NCI-H2227 (cell line): Measurements from ENCODE around the gene IL1B.

Experiments used
- DNase-seq: peaks from one replicate; lab custom pipeline; 2025; ENCODE audit not compliant: unreplicated experiment; lab: John Stamatoyannopoulos, UW

The IL1B gene

GRCh38 chr2:112829961-112830681, 6.5 kb downstream of the IL1B start:
- DNase-seq = no peak

GRCh38 chr2:112829101-112829960, 7.2 kb downstream of the IL1B start:
- no peak for DNase-seq

- DNase-seq = no peak
Measured at GRCh38 chr2:112828251-112828691, 8.3 kb downstream of the IL1B start.

DNA sequence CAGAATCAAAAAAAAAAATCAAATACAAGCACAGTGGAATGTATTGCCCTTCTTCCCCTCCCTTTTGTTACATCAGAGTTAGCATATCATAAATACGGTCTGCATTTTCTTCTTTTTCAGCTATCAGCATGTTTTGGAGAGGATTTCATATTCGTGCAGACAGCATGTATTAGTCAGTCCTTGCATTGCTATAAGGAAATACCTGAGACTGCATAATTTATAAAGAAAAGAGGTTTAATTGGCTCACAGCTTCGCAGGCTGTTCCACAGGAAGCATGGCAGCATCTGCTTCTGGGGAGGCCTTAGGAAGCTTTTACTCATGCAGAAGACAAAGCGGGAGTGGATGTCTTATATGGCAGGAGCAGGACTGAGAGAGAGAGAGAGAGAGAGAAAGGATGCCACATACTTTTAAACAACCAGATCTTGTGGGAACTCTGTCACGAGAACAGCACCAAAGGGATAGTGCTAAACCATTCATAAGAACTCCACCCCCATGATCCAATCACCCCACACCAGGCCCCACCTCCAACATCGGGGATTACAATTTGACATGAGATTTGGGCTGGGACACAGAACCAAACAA, 8.9 kb downstream of the IL1B start:
- no peak for DNase-seq

DNA sequence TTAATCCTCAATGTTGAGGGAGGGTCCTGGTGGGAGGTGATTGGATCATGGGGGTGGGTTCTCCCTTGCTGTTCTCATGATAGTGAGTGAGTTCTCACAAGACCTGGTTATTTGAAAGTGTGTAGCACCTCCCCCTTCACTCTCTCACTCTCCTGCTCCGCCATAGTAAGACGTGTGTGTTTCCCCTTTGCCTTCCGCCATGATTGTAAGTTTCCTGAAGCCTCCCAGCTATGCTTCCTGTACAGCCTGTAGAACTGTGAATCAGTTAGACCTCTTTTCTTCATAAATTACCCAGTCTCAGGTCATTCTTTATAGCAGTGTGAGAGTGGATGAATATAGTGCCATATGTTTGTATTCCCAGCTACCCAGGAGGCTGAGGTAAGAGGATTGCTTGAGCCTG, 9.6 kb downstream of the IL1B start:
- no peak for DNase-seq

GRCh38 chr2:112825706-112826105, 10.9 kb downstream of the IL1B start:
- no peak for DNase-seq

GRCh38 chr2:112824694-112825085, 11.9 kb downstream of the IL1B start:
- no peak for DNase-seq

- DNase-seq = no peak
Measured at GRCh38 chr2:112821682-112822081, 14.9 kb downstream of the IL1B start.

DNA sequence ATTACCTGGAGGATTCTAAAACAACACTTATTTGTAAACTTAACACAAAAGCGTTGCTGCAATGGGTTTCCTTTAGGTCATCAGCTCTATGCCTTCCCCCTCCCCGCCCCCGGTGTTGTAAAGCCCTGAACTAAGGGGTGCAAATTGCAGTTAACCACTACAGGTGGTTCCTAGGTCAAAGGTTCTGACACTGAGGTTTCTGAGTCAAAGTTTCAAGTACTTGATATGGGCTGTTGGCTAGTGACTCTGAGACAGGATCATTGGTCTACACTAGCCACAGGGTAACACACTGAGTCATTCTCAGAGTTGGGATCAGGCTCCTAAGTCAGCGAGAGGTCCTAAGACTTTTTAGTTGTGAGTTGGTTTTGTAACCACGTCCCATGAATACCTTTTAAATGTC, 15.4 kb downstream of the IL1B start:
- DNase-seq = no peak

DNA sequence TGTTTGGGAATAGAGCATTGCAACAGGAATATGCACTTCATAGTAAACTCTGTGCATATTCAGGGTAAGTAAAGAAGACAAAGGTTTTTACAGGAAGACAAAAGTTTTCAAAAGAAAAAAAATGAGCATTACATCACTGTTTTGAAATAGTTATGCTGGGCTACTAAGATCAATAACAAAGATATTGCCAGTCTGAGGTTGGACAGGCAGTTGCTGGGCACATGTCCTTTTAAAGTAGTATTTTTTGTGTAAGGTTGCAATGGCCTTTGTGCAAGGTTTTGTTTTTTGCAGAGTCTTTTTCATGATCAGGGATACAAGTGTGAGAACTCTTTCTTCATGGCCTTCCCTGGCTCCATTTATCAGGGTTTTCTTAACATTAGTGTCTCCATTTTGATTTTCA, 16.2 kb downstream of the IL1B start:
- no peak for DNase-seq

DNA sequence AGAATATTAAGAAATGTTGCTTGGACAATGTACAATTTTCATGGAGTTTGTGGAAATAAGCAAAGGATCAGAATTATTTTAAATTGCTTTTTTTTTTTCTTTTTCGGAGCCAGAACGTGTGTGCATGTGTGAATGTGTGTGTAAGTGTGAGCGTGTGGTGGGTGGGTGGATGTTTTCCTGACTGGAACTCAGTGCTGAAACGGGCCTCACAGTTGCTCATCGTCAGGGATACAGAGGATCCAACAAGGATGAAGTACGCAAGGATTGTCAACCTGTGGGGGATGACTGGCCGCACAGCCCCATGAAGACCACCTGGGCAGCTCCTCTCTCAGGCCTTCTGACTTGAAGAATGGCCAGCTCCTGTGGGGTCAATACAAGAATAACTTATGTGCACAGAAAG, 17.5 kb downstream of the IL1B start:
- no peak for DNase-seq

DNA sequence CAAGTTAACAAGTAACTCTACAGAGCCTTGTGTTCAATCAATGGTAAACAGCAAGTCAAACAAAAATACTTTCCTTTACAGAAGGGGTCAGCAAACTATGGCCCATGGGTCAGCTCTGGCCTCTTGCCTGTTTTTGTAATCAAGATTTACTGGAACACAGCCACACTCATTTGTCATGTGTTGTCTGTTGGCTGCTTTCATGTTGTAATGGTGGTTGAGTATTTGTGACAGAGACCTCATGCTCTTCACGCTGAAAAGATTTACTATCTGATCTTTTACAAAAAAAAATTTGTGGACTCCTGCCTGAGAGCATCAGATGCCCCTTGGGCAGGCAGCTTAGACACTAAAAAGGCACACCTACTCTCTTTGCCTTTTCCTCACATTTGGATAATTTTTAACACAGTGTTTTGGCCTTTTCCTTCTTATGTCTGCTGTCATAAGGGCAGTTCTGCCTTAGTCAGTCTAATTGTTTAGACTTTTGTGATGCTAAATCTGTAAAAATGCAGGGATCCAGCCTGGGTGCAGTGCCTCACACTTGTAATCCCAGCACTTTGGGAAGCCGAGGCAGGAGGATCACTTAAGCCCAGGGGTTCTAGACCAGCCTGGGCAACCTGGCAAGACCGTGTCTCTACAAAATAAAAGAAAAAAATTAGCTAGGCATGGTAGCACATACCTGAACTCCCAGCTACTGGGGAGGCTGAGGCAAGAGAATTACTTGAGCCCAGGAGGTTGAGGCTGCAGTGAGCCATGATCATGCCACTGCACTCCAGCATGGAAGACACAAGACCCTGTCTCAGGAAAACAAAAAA, 18.3 kb downstream of the IL1B start:
- no peak for DNase-seq

GRCh38 chr2:112817082-112817689, 19.4 kb downstream of the IL1B start:
- no peak for DNase-seq

- DNase-seq = no peak
Measured at GRCh38 chr2:112814278-112814677, 22.3 kb downstream of the IL1B start.

DNA sequence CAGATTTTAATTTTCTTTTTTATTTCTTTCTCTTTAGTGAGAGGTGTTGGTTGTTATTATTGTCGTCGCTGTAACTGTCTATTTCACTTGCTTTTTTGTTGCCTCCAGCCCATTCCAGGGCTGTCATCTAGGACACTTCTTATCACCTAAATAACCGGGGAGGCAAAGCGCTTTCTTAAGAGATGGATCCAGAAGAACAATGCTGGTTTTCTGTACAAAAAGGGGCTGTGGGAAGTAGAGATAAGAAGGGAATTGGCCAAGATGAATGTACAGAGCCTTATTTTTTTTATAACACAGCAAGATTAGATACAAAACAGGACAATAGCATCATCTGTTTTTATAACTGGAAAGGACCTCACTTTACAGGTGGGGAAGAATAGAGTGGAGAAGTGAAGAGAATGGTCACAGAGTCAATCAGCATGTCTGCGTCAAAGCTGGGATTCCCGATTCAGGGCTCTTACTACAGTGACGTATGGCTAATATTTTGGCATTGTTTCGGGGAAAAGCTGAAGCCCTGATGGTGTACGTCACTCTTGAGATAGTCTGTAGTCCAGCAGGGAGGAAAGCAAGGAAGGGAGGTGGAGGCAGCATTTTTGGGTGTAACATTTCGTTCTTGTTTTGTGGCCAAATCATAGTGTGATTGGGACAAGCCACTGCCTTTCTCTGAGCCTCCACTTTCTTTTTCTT, 23.2 kb downstream of the IL1B start:
- DNase-seq = no peak

- DNase-seq = no peak
Measured at GRCh38 chr2:112812318-112813267, 24.0 kb downstream of the IL1B start.

DNA sequence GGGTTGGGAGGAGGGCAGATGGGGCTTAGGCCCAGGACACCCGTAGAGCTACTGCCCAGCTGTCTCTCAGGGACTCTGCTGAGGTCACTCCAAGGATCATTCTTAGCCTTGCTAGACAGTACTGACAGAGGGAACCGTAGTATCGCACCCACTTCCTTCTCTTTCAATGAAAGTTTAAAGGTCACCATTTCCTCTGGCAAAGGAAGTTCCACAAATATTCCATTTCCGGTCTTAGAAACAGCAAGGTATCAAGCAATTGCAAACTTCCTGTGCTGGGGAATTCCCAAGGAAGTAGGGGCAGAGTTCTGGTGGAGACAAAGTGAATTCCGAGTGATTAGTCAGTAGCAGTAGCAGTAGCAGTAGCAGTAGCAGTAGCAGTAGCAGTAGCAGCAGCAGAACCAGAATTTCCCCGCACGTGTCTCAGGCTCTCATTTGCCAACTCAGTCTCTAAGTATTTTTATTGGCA, 24.7 kb downstream of the IL1B start:
- no peak for DNase-seq

GRCh38 chr2:112811276-112811831, 25.2 kb downstream of the IL1B start:
- DNase-seq = no peak

DNA sequence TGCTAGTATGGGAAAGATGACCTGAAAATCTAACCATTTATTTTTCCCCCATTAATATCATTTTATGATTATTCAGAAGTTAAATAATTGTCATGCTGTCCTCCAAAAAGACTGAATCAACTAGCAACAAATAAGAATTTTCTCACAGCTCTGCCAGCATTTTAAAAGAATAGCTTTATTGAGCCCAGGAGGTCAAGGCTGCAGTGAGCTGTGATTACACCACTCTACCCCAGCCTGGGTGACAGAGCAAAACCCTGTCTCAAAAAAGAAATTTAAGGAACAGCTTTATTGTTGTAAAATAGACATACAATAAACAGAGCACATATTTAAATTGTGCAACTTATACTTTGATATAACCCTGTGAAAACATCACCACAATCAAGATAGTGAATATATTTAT, 27.5 kb downstream of the IL1B start:
- DNase-seq = no peak
